ENCODE measurements around the gene SUPT5H. TPM values are rescaled to one million over a fixed set of nuclear protein-coding genes. Genes with fewer than 3 reads are reported as not detected.
A peak's percentile ranks its signal among the peaks of the same experiment; 100 is the strongest.

SUPT5H gene
- total RNA-seq (2016; rRNA removed; fragmentation: Illumina TruSeq; extraction: Trizol) (34.9 and 48.2 TPM in 2 replicates), polyA plus RNA-seq (2011; rRNA removed) (49.0 and 51.7 TPM in 2 replicates), polyA minus RNA-seq (2011; rRNA and poly(A)+ RNA removed; ENCODE audit: low replicate concordance) (47.0 and 62.8 TPM in 2 replicates), Bru-seq, nascent RNA (percentile 74 among the genes with signal in this experiment), BruChase-seq, experiment 1, labeled RNA remaining after a 6-hour chase (percentile 93 among the genes with signal in this experiment), BruChase-seq, experiment 2, labeled RNA remaining after a 2-hour chase (percentile 82 among the genes with signal in this experiment)
- 10.1 and 10.2 TPM in 2 replicates for total RNA-seq (2016; cell fraction: cytosol; rRNA removed; fragmentation: Illumina TruSeq; extraction: Trizol; ENCODE audit: low read depth)
- 31.0 and 56.4 TPM in 2 replicates for total RNA-seq (2016; cell fraction: insoluble cytoplasmic fraction; rRNA removed; fragmentation: Illumina TruSeq; extraction: Trizol)
- 24.1 and 24.5 TPM in 2 replicates for total RNA-seq (2016; cell fraction: membrane; rRNA removed; fragmentation: Illumina TruSeq; extraction: Trizol)
- total RNA-seq (2016; cell fraction: nucleus; rRNA removed; fragmentation: Illumina TruSeq; extraction: Trizol) = 40.8 and 47.1 TPM in 2 replicates
- 25.7 and 31.7 TPM in 2 replicates for polyA plus RNA-seq (2011; cell fraction: cytosol; rRNA removed)
- 253 and 283 TPM in 2 replicates for polyA plus RNA-seq (2011; cell fraction: nucleus; rRNA removed)
- polyA plus RNA-seq (2012) = 67.2 and 69.5 TPM in 2 replicates
- polyA plus RNA-seq (2016; cell fraction: cytosol; fragmentation: Illumina TruSeq; extraction: Trizol; ENCODE audit: low read depth) = 6.0 and 6.1 TPM in 2 replicates
- 36.5 and 56.7 TPM in 2 replicates for polyA plus RNA-seq (2016; cell fraction: insoluble cytoplasmic fraction; fragmentation: Illumina TruSeq; extraction: Trizol; ENCODE audit: low read depth)
- polyA plus RNA-seq (2016; cell fraction: membrane; fragmentation: Illumina TruSeq; extraction: Trizol; ENCODE audit: low read depth) = 12.5 and 14.4 TPM in 2 replicates
- polyA plus RNA-seq (2016; cell fraction: nucleus; fragmentation: Illumina TruSeq; extraction: Trizol; ENCODE audit: insufficient read depth, low read depth) = 151 and 174 TPM in 2 replicates
- polyA minus RNA-seq (2011; cell fraction: cytosol; rRNA and poly(A)+ RNA removed) = 24.6 and 28.9 TPM in 2 replicates
- polyA minus RNA-seq (2011; cell fraction: nucleus; rRNA and poly(A)+ RNA removed) = 41.6 and 42.1 TPM in 2 replicates
- long read RNA-seq, experiment 1, transcript SUPT5H-218 (2 exons, 718 nt) = major isoform, 6 of 18 reads
- long read RNA-seq, experiment 1, partial matches to known transcripts = 10 of 18 reads
- long read RNA-seq, experiment 1, other reads (novel, unspliced or antisense) = 2 of 18 reads
- long read RNA-seq, experiment 2, partial matches to known transcripts = 98 of 131 reads
- long read RNA-seq, experiment 2, other reads (novel, unspliced or antisense) = 29 of 131 reads

DNA sequence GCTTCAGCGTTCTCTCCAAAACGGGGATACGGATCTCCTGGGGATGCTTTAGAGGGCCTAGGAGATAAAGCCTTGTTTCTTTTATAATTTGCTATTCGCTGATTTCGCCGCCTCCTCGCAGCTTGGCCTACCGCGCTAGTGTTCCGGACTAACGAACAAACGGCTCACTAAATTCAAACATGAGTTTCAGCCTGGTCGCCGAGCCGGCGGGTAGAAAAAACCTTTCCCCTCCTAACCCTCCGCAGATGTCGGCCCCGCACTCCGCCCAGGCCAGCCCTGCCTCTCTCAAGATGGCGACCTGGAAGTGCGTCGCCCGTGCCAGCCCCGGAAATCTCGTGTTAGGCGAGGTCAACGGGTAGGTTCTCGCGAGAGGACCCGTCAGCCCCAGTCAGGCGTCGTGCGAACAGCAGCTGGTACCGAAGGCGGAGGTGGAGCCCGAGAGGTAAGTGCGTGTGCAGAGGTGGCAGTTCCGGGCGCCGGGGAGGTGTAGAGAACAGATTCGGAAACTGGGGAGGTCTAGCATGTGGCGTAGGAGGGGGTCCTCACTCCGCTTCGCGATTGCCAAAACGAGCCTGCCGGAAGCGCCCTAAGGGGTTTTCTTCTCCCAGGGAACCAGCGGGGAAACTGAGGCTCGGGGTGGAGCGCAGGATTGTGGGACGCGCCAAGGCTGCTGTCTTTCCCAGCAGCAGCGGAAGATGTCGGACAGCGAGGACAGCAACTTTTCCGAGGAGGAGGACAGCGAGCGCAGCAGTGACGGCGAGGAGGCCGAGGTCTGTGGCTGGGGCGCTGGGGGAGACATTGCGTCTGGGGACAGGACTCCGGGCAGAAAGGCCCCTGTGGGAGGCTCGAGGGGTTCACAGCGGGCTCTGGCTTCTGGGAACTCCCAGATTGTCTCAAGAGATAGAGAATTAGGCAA, at the start of gene SUPT5H:
TSS of gene SUPT5H (plus strand) at position 387 of the 916 bp plus-strand sequence. CDS start at position 696, 309 bp downstream.
- peak; percentile 95 for DNase-seq (ENCODE audit: low spot score)
- Histone ChIP-seq H3K4me1 (ENCODE audit: insufficient read depth, low read length) (peaks cover 47% of the 10 kb centered on the region), H4K20me1 (ENCODE audit: insufficient read depth, low read length) (0 out of 2 replicates have a peak, but pooled peaks cover 3% of the 10 kb centered on the region), H3K4me2 (ENCODE audit: low read depth, low read length) (peak within 1 kb of the TSS; percentile 85), H3K36me3 (replicated peaks in 1 of 2; ENCODE audit: control insufficient read depth in 1 of 2, insufficient read depth in 2 of 2, low read length in 2 of 2) (peaks cover 3 to 12% of the 10 kb centered on the region in 2 experiments; a peak in 4 of 5 replicates), H3K4me3 (replicated peaks in 1 of 3; ENCODE audit: insufficient read depth in 1 of 3, low read depth in 2 of 3, low read length in 3 of 3) (peak within 1 kb of the TSS; percentile 81 to 98 (median 94)), H3K9ac (ENCODE audit: insufficient read depth, low read depth, low read length) (peak within 1 kb of the TSS; percentile 93), H3K27ac (ENCODE audit: extremely low read length, insufficient read depth, low read length) (peak within 1 kb of the TSS; percentile 91), H2AFZ (ENCODE audit: low read length) (no peak within 1 kb of the TSS), H3K79me2 (ENCODE audit: insufficient read depth, low read length) (peaks cover 56% of the 10 kb centered on the region), H3K9me3 (ENCODE audit: low read length) (no peaks in the 10 kb centered on the region), H3K27me3 (ENCODE audit: control insufficient read depth in 1 of 2, insufficient read depth in 2 of 2, low read length in 2 of 2) (peaks cover 0 to 3% of the 10 kb centered on the region in 2 experiments; a peak in 2 of 5 replicates)
- ATAC-seq = peak; percentile 96
- WGBS (ENCODE audit: low lambda C conversion rate) = under 1% methylated on average over 35 of the region's 68 CpGs
- ChIA-PET POLR2A (interaction anchor here (0.6 to 2.8 kb wide), 13 partner anchors 9 to 87 kb away, joined by 3 to 78 read pairs (median 6); partner anchors contain the start of genes EID2B, MED29, PAF1 and RPS16), CTCF (ENCODE audit: low intra/inter-chr PET ratio, low total read pairs) (no interaction called here)
- in situ Hi-C loops (cut with HindIII; ENCODE audit: extremely low pct_ligation_motif_present, low pct_unique_long_range_greater_than_20kb) = no loop called here
- intact Hi-C loops (cut with micrococcal nuclease; ENCODE audit: unreplicated experiment) = no loop called here
- peak; percentile 84 for FAIRE-seq
- TSS peak; percentile 86 for BruUV-seq (replicated peaks)
- TF ChIP-seq HOXA9 (CRISPR knock-in tag; IDR thresholded peaks at IDR 0.05; ENCODE audit: borderline replicate concordance) (no peak), ZFP37 (CRISPR knock-in tag; IDR thresholded peaks at IDR 0.05; ENCODE audit: borderline replicate concordance) (no peak; the same call in 1 of the 2 replicates), MYC (CRISPR knock-in tag; IDR thresholded peaks at IDR 0.05; ENCODE audit: borderline replicate concordance) (peak; percentile 95), MTA1 (CRISPR knock-in tag; IDR thresholded peaks at IDR 0.05; ENCODE audit: borderline replicate concordance) (peak; percentile 46; the same call in 1 of the 2 replicates), GZF1 (CRISPR knock-in tag; IDR thresholded peaks at IDR 0.05) (0 out of 2 replicates have a peak, but pooled peaks have one; percentile 28), ZNF350 (CRISPR knock-in tag; IDR thresholded peaks at IDR 0.05; ENCODE audit: borderline replicate concordance, low read depth) (peak; percentile 80; the same call in 1 of the 2 replicates), SALL1 (CRISPR knock-in tag; IDR thresholded peaks at IDR 0.05) (peak; percentile 91), ZKSCAN5 (CRISPR knock-in tag; IDR thresholded peaks at IDR 0.05) (no peak), ARNT (IDR thresholded peaks at IDR 0.05) (no peak), ZNF331 (CRISPR knock-in tag; IDR thresholded peaks at IDR 0.05) (peak; percentile 74), HOXA3 (CRISPR knock-in tag; IDR thresholded peaks at IDR 0.05) (peak; percentile 98), SIN3A (IDR thresholded peaks at IDR 0.05; ENCODE audit: borderline replicate concordance, low read depth, low read length) (peak; percentile 97), U2AF2 (IDR thresholded peaks at IDR 0.05; ENCODE audit: low read depth, low read length) (no peak), ZNF713 (CRISPR knock-in tag; IDR thresholded peaks at IDR 0.05) (no peak), SIN3B (IDR thresholded peaks at IDR 0.05; ENCODE audit: low read length) (no peak)
- TF ChIP-seq, protein P1, sequence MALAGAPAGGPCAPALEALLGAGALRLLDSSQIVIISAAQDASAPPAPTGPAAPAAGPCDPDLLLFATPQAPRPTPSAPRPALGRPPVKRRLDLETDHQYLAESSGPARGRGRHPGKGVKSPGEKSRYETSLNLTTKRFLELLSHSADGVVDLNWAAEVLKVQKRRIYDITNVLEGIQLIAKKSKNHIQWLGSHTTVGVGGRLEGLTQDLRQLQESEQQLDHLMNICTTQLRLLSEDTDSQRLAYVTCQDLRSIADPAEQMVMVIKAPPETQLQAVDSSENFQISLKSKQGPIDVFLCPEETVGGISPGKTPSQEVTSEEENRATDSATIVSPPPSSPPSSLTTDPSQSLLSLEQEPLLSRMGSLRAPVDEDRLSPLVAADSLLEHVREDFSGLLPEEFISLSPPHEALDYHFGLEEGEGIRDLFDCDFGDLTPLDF (CRISPR knock-in tag; IDR thresholded peaks at IDR 0.05) = no peak
- TF ChIP-seq, protein P2, sequence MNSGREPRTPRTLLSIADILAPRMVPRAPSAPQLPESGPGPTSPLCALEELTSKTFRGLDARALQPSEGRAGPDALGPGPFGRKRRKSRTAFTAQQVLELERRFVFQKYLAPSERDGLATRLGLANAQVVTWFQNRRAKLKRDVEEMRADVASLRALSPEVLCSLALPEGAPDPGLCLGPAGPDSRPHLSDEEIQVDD (CRISPR knock-in tag; IDR thresholded peaks at IDR 0.05; ENCODE audit: borderline replicate concordance) = no peak
